Right lung (tissue), 5 donors: Measurements from ENCODE around the gene PPP1R26. TPM values are rescaled to one million over a fixed set of nuclear protein-coding genes. Genes with fewer than 3 reads are reported as not detected.
"Not testable (repeated sequence)": the region's sequence is repeated elsewhere in the genome, so short reads cannot be mapped to it uniquely, and the experiment has no call there.

Source experiments
- DNase-seq, 2 donors: peaks; one replicate each; pipeline ENCODE4 v3.0.0-alpha.2; 2013
- polyA plus RNA-seq, 5 donors: library from polyadenylated mRNA; unstranded; fragments of 120-200 nt; gene quantifications; one replicate each; pipeline versions ENCODE4 v1.2.1 to v1.2.3, GENCODE V29; 2013; ENCODE audit warnings: inconsistent platforms in 1 of 5, low replicate concordance in 1 of 5; ENCODE audit not compliant: insufficient read length in 5 of 5, insufficient read depth in 1 of 5

Gene PPP1R26
- polyA plus RNA-seq, 5 donors: 26.3 to 37.3 (median 32.3) TPM

DNA sequence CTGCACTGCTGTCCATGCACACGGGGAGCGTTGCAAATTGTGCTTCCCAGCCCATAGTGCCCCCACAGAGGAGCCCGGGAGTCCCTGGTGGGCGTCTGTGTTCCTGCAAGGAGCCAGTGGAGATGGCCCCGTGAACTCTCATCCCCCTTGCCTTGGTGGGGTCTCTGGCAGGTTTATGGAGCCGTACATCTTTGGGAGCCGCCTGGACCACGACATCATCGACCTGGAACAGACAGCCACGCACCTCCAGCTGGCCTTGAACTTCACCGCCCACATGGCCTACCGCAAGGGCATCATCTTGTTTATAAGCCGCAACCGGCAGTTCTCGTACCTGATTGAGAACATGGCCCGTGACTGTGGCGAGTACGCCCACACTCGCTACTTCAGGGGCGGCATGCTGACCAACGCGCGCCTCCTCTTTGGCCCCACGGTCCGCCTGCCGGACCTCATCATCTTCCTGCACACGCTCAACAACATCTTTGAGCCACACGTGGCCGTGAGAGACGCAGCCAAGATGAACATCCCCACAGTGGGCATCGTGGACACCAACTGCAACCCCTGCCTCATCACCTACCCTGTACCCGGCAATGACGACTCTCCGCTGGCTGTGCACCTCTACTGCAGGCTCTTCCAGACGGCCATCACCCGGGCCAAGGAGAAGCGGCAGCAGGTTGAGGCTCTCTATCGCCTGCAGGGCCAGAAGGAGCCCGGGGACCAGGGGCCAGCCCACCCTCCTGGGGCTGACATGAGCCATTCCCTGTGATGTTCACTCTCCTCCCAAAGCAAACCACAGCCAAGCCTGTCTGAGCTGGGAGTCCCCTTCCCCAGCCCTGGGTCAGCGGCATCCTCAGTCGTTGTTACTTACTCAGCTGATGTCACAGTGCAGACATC is 24.0 kb downstream of the PPP1R26 start:
- DNase-seq: no peak

- no peak for DNase-seq
Observed at GRCh38 chr9:135504262-135505243, 25.0 kb downstream of the PPP1R26 start.

- no peak for DNase-seq
Observed at GRCh38 chr9:135505406-135506187, 26.0 kb downstream of the PPP1R26 start.

GRCh38 chr9:135506327-135507103 is 26.9 kb downstream of the PPP1R26 start:
- DNase-seq: no peak

DNA sequence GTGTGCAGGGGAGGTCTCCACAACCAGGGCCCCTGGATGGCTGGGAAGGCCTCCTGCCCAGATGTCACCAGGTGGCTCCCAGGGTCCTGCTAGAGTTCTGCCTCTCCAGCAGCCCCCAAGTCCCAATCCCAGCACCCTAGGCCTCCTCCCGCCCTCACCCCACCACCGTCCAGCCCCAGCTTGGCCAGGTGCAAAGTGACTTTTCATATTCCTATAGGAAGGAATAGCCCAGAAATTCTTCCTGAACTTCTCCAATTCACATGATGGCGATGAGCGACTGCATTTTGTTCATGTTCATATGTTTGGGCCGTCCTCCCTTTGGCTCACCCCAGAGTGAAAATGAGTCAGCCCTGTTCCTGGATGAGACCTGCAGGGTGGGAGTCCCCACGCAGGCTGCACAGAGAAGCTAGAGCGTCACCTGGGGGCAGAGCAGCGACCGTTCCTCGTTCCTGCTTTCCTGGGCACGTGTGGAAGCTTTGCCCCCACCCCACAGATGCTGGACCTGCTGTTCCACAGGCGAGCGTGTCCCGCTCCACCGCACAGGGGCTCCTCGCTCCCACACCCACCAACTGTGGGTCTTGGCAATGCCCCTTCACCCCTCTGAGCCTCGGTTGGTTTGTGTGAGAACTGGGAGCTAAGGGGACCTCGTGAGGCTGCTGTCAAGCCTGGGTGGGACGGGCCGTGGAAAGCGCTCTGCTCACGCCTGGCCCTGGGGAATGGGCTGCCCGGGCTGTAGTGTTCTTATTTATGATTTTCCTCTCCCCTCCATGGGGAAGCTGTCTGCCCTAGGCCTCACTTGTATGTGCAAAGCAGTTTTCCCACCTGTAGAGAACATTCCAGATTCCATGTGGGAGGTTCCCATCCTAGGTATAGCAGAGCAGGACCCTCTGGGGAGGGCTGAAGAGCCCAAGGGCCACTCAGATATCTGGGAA is 27.8 kb downstream of the PPP1R26 start:
- DNase-seq: no peak

- no peak for DNase-seq
Observed at GRCh38 chr9:135508211-135508820, 28.7 kb downstream of the PPP1R26 start.

DNA sequence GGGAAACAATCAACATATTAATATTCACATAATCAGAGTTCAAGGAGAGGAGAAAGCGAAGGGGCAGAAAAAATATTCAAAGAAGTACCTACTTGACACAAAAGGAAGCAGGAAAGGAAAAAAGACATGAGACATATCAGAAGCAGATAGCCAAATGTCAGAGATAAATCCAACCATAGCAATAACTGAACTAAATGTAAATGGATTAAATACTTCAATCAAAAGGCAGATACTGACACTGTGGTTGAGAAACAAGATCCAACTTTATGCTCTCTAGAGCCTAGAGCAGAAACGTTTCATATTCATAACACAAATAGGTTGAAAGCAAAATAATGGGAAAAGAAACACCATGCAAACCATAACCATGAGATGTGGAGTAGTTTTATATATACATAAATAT is 29.9 kb downstream of the PPP1R26 start:
- no peak for DNase-seq

GRCh38 chr9:135512241-135512603 is 32.6 kb downstream of the PPP1R26 start:
- no peak for DNase-seq

GRCh38 chr9:135512904-135513303 is 33.3 kb downstream of the PPP1R26 start:
- no peak for DNase-seq

- no peak for DNase-seq
Observed at GRCh38 chr9:135513351-135513846, 33.8 kb downstream of the PPP1R26 start.

DNA sequence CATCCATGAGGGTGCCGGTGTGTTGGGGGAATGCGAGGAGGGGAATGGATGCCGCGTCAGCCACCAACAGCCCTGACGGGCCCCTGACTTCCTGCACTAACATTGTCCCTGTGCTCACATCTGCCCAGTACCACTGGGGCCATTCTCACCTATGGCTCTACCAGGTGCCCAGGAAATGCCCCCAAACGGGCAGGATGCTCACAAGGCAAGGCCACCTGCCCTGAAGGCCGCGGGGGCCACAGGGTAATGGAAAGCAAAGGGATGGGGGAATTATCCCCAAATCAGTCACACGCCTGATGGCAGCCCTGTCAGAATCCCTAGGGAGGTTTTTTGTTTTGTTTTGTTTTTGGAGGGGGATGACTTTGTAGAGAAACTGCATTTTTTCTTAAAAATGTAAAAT is 34.3 kb downstream of the PPP1R26 start:
- not testable (repeated sequence) for DNase-seq

GRCh38 chr9:135514342-135515082 is 34.9 kb downstream of the PPP1R26 start:
- DNase-seq: no peak

DNA sequence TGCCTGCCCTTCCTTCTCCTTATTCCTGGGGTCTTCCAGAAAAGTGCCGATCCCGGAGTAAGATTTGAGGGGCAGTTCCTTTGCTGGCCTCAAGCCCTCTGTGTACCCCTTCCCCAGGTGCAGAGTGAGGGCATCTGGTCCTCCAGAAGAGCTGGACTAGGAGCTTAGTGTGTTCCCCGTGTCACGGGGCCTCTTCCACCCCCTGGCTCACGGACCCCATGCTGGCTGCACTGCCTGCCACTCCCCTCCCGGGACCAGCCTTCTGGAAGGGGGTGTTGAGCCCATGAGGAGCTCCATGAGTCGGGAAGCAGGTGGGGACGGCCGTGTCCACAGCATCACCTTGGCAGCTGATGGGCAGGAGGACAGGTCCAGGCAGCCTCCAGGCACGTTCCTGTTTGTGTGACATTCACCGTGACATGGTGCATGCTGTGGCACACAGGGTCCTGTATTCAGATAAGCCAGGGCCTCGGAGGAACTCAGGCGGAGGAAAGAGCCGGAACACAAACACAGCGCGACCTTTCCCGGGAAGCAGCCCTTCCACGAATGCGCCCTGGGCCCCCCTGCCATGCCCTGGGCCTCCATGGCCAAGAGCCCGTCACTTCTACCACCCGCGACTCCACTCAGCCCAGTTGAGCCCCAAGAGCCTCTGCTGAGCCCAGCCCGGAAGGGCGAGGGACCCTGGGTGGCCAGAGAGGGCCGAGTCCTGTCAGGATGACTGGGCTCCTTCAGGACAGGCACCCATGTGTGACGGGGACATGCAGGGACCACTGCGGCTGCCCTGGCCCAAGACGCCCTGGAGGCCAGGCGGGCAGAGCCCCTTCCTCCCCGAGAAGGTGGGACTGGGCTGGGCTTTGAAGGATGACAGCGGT is 35.7 kb downstream of the PPP1R26 start:
- DNase-seq: no peak

DNA sequence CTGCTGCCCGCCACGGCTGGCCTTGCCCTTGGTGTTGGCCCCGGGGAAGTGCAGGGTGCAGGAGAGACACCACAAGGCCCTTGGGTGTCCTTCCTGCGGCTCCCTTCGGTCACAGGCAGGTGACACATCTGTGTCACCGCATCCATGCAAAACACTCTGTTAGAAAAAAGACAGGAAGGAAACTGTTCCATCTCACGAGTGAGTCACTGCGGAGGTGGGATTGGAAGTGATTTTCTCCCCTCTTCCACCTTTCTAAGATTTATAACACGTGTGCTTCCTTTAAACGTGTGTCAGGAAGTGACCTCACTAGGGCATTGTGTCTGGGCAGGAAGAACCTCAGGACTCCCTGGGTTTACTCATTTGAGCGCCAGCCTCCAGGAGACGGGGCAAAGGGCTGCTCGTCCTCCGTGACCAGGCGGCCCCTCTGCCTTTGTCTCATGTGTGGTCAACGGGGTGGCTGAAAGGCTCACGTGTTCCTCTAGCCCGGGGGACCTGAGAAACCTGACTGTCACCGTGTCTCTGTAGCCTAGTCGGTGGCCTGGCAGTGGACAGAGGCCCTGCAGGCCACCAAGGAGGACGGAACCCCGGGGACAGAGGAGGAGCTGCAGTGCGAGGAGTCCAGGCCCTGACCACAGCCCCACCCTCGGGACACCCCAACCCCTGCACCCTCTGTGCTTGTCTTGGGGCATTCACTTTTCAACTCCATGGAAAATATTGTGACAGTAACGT is 36.7 kb downstream of the PPP1R26 start:
- no peak for DNase-seq

DNA sequence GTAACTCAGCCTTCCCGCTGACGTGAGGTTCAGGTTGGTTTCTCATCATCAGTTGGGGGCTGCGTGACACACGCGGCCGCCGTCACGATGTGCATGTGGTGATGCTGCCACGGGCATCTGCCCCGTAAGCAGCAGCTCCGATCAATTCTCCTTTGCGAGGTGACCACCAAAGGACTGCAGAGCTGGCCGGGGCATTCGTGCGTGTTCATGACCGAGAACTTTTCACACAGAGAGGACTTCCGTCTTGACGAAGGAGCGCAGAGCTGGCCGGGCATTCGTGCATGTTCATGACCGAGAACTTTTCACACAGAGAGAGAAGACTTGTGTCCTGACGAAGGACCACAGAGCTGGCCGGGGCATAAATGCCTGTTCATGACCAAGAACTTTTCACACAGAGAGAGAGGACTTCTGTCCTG is 37.8 kb downstream of the PPP1R26 start:
- DNase-seq: no peak

DNA sequence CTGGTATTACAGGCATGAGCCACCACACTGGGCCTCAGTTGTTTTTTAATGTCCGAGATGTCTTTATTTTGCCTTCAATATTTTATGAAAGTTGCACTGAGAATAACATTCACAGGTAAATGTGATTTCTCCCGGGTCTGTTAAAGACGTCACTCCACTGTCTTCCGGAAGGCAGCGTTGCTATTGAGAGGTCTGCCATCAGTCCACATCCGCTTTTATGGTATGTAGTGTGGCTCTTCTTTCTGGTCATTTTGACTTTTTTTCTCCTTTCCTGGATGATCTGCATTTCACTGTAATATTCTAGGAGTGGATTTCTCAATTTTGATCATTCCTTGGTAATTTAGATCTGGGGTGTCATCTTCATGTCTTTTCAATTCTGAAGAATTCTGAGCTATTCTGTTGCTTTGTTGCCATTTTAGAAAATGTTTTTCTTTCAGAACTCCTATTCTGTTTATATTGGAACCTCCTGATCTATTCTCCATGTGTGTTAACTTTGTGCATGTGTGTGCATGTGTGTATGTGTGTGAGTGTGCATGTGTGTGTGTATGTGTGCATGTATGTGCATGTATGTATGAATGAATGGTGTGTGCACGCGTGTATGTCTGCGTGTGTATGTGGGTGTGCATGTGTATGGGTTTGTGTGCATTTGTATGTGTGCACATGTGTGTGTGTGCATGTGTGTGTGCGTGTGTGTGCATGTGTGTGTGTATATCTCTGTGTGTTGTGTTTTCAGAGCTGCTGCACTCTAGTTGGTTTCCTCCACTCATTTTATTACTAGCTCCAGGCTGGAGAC is 39.8 kb downstream of the PPP1R26 start:
- no peak for DNase-seq
